Nephron progenitor cell (in vitro differentiated cells): ENCODE data around the gene ARHGEF4.

Source experiments
- DNase-seq: peaks from one replicate; pipeline ENCODE4 v3.0.0; 2021
- H3K27ac Mint-ChIP-seq: 2 replicates; pipeline ENCODE4 v1.8.0; 2021; ENCODE audit warnings: mild to moderate bottlenecking, moderate library complexity, mixed read lengths
- H3K27me3 Mint-ChIP-seq: 2 replicates; pipeline ENCODE4 v1.8.0; 2021; ENCODE audit warnings: mild to moderate bottlenecking, low read depth, mixed read lengths; ENCODE audit not compliant: poor library complexity
- H3K36me3 Mint-ChIP-seq: 2 replicates; pipeline ENCODE4 v1.8.0; 2021; ENCODE audit warnings: low read depth, mixed read lengths
- H3K4me1 Mint-ChIP-seq: 2 replicates; pipeline ENCODE4 v1.8.0; 2021; ENCODE audit warnings: mixed read lengths
- H3K4me3 Mint-ChIP-seq: 2 replicates; pipeline ENCODE4 v1.8.0; 2021; ENCODE audit warnings: mild to moderate bottlenecking, moderate library complexity, mixed read lengths
- H3K9me3 Mint-ChIP-seq: 2 replicates; pipeline ENCODE4 v1.8.0; 2021; ENCODE audit warnings: mild to moderate bottlenecking, moderate library complexity, mixed read lengths
- TF ChIP-seq, protein P1 (sequence below): fragments of 200-600 bp; sonication (generic); IDR thresholded peaks from 2 replicates; pipeline ENCODE4 v1.5.0; 2021; ENCODE audit warnings: antibody characterized with exemption

The ARHGEF4 gene

DNA sequence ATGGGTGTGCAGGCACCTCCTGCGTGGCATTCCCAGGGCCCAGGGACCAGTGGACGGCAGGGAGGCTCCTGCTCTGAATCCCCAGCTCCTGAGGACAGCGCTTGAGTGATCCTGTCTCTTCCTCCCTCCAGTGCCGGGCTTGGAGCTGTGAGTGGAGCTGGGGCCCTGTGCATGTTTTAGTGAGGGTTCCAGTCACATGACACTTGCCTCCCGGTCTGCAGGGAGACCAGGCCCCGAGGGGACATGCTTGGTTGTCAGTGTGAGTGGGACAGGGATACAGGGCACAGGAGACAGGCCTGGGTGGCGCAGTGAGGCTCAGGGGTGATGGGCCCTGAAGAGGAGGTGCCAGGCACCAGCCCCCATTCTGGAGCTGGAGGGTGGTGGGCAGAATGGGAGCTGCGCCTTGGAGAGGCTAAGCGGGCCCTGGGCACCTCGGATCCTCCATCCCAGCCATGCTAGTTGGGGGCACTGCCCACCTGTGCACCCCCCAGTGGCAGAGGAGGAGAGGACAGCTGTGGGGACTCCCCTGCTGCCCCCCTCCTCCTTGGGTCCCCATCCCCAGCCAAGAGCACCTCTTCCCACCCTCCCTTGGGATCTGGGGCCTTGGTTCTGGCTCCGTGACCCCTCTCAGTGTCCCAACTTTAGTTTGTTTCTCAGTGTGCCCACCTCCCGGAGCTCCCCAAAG, 12.0 kb downstream of the ARHGEF4 start:
- Mint-ChIP-seq H3K9me3 (no peaks in the 10 kb centered on the region), H3K36me3 (no peaks in the 10 kb centered on the region), H3K27me3 (peaks cover 11% of the 10 kb centered on the region), H3K4me3 (no peak overlapping the region), H3K27ac (no peak overlapping the region), H3K4me1 (peaks cover 20% of the 10 kb centered on the region)
- TF ChIP-seq, protein P1, sequence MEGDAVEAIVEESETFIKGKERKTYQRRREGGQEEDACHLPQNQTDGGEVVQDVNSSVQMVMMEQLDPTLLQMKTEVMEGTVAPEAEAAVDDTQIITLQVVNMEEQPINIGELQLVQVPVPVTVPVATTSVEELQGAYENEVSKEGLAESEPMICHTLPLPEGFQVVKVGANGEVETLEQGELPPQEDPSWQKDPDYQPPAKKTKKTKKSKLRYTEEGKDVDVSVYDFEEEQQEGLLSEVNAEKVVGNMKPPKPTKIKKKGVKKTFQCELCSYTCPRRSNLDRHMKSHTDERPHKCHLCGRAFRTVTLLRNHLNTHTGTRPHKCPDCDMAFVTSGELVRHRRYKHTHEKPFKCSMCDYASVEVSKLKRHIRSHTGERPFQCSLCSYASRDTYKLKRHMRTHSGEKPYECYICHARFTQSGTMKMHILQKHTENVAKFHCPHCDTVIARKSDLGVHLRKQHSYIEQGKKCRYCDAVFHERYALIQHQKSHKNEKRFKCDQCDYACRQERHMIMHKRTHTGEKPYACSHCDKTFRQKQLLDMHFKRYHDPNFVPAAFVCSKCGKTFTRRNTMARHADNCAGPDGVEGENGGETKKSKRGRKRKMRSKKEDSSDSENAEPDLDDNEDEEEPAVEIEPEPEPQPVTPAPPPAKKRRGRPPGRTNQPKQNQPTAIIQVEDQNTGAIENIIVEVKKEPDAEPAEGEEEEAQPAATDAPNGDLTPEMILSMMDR, result no peak
- DNase-seq, result no peak

DNA sequence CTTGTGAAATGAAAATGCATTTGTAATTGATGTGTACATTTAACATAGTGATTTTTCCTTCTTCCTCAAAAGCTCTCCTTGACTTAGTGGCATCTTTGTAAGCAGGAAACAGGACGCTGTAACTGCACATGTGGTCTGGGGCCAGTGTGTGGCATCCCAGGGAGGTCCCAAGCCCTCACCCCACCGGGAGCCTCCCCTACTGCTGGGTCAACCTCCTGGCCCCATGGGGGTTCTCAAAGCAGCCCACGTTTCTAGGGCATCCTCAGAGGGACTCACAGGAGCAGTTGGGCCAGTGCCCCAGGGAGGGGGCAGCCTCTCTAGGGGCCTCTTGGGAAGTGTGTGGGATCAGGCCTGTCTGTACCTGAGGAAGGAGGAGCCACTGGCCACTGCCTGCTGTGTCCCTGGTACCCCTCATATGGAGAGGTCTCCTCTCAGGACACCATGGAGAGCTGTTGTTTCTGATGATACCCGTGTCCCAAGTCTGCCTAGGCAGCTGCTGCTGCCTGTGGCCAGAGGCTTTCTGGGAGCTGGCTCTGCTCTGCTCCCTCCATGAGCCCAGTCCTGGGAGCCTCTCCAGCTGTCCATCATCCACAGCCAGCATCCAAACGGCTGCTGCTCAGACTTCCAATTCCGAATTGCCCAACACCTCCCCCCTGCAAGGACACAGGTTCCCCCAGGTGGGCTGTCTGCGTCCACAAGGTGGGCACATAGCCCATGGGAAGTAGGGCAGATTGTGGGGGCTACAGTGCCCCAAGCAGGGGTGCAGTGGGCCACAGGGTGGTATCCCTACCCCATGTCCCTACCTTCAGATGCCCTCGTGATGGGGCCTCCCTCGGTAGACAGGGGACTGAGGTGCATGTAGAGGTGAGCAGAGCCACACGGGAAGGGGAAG, 13.4 kb downstream of the ARHGEF4 start:
- no peak for DNase-seq
- Mint-ChIP-seq H3K27me3 (peaks cover 11% of the 10 kb centered on the region), H3K36me3 (no peaks in the 10 kb centered on the region), H3K27ac (no peak overlapping the region), H3K9me3 (no peaks in the 10 kb centered on the region), H3K4me3 (no peak overlapping the region), H3K4me1 (peaks cover 21% of the 10 kb centered on the region)
- TF ChIP-seq, protein P1, result no peak

DNA sequence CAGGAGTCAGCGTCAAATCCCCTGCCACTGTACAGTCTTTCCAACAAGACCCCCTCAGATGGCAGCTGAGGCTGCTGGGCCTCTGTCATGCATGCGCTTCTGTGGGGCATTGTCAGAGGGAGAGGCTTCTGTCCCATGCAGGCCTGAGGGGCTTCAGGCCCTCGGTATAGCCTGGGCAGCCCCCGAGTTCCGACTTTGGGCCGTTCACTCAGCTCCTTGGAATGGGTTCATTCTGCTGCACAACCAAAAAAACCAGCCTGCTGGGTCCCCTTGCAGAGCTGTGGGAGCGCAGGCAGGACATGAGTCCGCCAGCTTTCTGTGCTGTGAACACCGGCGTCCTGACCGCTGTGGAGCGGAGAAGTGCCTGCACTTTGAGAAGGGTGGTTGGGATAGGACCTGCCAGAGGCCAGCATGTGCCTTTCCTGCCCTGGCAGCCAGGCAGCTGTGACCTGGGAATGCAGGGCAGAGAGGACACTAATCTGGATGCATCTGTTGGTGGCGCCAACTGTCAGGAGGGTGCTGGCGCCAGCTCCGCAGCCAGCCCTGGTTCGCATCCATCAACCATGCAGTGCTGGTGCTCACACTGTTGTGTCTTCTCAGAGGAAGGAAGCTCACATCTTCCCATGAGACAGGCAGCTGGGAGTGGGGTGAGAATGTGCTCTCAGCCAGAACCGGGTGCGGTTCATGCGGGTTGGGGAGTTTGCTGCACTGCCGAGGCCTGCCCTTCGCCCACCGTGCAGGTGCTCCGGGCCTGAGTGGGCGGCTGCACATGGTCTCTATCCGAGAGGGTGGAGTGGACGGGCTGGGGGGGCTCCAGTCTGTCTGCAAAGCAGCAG, 14.3 kb downstream of the ARHGEF4 start:
- DNase-seq, result no peak
- H3K9me3 Mint-ChIP-seq, result peaks cover 1% of the 10 kb centered on the region
- TF ChIP-seq, protein P1, result no peak
- H3K4me1 Mint-ChIP-seq, result peaks cover 22% of the 10 kb centered on the region
- H3K4me3 Mint-ChIP-seq, result no peak overlapping the region
- H3K36me3 Mint-ChIP-seq, result no peaks in the 10 kb centered on the region
- H3K27me3 Mint-ChIP-seq, result peaks cover 11% of the 10 kb centered on the region
- no peak overlapping the region for H3K27ac Mint-ChIP-seq

- H3K4me1 Mint-ChIP-seq, result peaks cover 14% of the 10 kb centered on the region
- H3K27me3 Mint-ChIP-seq, result peaks cover 11% of the 10 kb centered on the region
- H3K27ac Mint-ChIP-seq, result no peak overlapping the region
- no peaks in the 10 kb centered on the region for H3K36me3 Mint-ChIP-seq
- TF ChIP-seq, protein P1, result no peak
- no peak for DNase-seq
- peaks cover 4% of the 10 kb centered on the region for H3K9me3 Mint-ChIP-seq
- no peak overlapping the region for H3K4me3 Mint-ChIP-seq
Measured at GRCh38 chr2:130851624-130852382, 15.1 kb downstream of the ARHGEF4 start.

DNA sequence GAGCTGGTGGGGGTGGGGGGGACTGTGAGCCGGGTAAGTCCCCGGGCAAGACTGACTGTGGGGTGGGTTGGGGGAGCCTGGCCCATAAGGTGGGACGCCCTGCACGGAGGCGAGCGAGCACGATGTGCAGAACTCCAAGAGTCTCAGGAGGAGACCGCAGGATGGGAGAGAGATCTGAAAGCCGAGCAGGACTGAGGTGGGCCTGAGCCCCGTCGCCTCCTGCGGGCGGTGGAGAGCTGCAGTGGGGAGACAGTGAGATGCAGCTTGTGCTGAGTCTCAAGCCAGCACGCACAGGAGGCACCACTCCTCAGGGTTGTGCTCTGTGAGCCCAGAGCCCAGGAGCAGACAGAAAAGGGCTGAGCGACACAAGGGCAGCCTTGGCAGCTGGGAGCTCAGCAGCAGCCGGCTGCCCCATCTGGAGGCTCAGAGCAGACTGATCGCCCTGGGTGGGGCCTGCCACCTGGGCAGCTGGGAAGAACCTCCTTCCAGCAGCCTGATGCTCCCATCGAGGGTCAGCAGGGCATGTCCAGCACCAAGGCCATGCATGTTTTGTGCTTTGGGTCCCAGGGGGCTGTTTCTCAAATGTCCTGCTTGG, 15.9 kb downstream of the ARHGEF4 start:
- TF ChIP-seq, protein P1, result no peak
- H3K4me3 Mint-ChIP-seq, result no peak overlapping the region
- no peaks in the 10 kb centered on the region for H3K36me3 Mint-ChIP-seq
- H3K27me3 Mint-ChIP-seq, result peaks cover 11% of the 10 kb centered on the region
- H3K27ac Mint-ChIP-seq, result peak overlapping the region; percentile 70
- DNase-seq, result no peak
- peaks cover 14% of the 10 kb centered on the region for H3K4me1 Mint-ChIP-seq
- peaks cover 4% of the 10 kb centered on the region for H3K9me3 Mint-ChIP-seq
